DMS79 (cell line): Measurements from ENCODE around the gene STAG1.
"Not testable (repeated sequence)": the region's sequence is repeated elsewhere in the genome, so short reads cannot be mapped to it uniquely, and the experiment has no call there.

Source experiments
- DNase-seq: peaks from one replicate; lab custom pipeline; 2025; lab: John Stamatoyannopoulos, UW

The STAG1 gene

GRCh38 chr3:136745916-136746315, 6.3 kb downstream of the STAG1 start:
- DNase-seq: no peak

GRCh38 chr3:136741063-136741462, 11.1 kb downstream of the STAG1 start:
- no peak for DNase-seq

GRCh38 chr3:136740351-136740958, 11.7 kb downstream of the STAG1 start:
- no peak for DNase-seq

- DNase-seq: not testable (repeated sequence)
Measured at GRCh38 chr3:136736950-136737349, 15.2 kb downstream of the STAG1 start.

DNA sequence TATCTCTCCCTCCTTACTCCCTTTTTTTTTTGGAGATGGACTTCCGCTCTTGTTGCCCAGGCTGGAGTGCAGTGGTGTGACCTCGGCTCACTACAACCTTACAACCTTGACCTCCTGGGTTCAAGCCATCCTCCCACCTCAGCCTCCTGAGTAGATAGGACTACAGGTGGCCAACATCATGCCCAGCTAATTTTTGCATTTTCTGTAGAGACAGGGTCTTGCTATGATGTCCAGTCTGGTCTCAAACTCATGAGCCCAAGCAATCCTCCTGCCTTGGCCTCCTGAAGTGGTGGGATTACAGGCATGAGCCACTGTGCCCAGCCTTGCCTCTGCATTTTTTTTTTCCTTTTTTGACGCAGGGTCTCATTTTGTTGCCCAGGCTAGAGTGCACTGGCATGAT, 17.1 kb downstream of the STAG1 start:
- no peak for DNase-seq

DNA sequence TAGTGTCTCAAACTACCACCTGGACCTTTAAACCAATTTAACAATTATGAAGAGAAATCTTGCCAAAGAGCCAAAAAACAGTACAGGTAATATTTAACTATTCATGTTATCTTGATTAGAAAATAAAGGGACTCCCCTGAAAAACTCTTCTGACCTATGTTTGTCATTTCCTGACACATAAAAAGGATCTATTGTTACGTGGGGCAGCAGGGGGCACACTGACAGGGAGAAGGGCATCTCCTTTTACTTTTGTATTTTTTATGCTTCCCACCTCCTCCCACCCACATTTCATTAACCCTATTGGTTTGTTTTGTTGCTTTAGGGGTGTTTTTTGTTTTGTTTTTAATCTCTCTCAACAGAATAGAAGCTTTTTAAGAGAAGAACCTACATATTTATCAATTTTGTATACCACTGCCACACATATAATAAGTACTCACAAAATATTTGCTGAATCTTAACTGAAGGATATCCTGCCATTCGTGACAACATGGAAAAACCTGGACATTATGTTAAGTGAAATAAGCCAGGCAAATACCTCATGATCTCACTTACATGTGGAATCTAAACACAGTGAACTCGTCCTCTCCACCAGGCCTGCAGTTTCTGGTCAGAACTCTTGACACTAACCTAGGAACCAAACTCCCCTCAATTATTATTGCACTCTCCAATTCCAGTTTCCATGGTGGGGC, 17.7 kb downstream of the STAG1 start:
- DNase-seq: no peak

DNA sequence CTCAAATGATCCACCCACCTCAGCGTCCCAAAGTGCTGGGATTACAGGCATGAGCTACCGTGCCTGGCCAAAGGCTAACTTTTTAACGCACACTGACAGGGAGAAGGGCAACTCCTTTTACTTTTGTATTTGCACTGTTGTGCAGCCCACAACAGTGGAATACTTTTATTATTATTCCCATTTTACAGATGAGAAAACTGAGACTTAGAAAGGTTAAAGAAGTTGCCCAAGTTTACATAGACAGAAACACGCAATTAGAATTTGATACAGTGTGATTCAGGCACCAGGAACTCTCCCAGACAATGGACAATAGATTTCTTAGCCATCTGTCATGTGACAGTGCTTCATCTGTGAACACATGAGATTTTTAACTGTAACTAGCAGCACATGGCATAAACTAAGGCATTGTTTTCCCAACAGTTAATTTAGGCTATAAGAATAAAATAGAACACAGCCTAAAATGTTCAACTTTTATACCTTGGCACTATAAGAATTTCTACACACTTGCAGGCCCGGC, 18.8 kb downstream of the STAG1 start:
- DNase-seq: no peak

- no peak for DNase-seq
Measured at GRCh38 chr3:136731274-136731884, 20.8 kb downstream of the STAG1 start.

GRCh38 chr3:136730595-136731273, 21.4 kb downstream of the STAG1 start:
- no peak for DNase-seq

DNA sequence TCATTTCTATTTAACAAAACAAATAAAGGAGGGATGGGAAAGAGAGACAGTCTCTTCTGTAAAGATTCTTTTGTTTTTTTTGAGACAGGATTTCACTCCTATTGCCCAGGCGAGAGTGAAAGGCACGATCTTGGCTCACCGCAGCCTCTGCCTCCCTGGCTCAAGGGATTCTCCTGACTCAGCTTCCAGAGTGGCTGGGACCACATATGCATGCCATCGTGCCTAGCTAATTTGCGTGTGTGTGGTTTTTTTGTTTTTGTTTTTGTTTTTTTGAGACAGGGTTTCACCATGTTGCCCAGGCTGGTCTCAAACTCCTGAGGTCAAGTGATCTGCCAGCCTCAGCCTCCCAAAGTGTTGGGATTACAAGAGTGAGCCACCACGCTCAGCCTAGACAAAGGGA, 23.3 kb downstream of the STAG1 start:
- DNase-seq: no peak

DNA sequence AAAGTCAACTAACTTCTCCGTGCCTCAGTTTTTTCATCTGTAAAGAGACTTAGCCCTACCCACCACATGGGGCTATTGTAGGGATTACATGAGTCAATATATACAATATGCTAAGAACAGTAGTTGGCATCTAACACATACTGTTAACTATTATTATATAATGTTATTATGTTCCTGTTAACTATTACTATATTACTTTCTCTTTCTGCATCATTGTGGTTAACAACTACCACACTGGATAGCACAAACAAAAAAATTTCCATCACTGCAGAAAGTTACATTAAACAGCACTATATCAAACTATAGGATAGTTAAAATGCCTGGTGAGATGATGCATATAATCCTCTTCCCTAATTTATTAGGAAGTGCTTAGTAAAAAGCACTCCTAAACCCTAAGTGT, 23.7 kb downstream of the STAG1 start:
- no peak for DNase-seq

- DNase-seq: no peak
Measured at GRCh38 chr3:136725468-136725867, 26.7 kb downstream of the STAG1 start.

DNA sequence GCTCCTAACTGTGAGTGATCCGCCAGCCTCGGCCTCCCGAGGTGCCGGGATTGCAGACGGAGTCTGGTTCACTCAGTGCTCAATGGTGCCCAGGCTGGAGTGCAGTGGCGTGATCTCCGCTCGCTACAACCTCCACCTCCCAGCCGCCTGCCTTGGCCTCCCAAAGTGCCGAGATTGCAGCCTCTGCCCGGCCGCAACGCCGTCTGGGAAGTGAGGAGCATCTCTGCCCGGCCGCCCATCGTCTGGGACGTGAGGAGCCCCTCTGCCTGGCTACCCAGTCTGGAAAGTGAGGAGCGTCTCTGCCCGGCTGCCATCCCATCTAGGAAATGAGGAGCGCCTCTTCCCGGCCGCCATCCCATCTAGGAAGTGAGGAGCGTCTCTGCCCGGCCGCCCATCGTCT, 29.3 kb downstream of the STAG1 start:
- DNase-seq: not testable (repeated sequence)

GRCh38 chr3:136722399-136722798, 29.8 kb downstream of the STAG1 start:
- not testable (repeated sequence) for DNase-seq

- DNase-seq: no peak
Measured at GRCh38 chr3:136720091-136720490, 32.1 kb downstream of the STAG1 start.

- no peak for DNase-seq
Measured at GRCh38 chr3:136716629-136717028, 35.5 kb downstream of the STAG1 start.

- no peak for DNase-seq
Measured at GRCh38 chr3:136714020-136714419, 38.2 kb downstream of the STAG1 start.

- DNase-seq: no peak
Measured at GRCh38 chr3:136712941-136713340, 39.2 kb downstream of the STAG1 start.

DNA sequence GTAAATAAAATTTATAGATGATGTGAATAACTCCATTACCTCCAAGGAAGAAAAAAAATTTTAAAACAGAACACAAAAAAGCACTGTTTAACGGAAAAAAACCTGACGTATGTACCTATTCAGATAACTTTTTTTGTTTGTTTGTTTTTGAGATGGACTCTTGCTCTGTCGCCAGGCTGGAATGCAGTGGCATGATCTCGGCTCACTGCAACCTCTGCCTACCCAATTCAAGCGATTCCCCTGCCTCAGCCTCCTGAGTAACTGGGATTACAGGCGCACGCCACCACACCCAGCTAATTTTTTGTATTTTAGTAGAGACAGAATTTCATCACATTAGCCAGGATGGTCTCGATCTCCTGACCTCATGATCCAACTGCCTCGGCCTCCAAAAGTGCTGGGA, 40.3 kb downstream of the STAG1 start:
- DNase-seq: not testable (repeated sequence)

- no peak for DNase-seq
Measured at GRCh38 chr3:136711277-136711676, 40.9 kb downstream of the STAG1 start.

DNA sequence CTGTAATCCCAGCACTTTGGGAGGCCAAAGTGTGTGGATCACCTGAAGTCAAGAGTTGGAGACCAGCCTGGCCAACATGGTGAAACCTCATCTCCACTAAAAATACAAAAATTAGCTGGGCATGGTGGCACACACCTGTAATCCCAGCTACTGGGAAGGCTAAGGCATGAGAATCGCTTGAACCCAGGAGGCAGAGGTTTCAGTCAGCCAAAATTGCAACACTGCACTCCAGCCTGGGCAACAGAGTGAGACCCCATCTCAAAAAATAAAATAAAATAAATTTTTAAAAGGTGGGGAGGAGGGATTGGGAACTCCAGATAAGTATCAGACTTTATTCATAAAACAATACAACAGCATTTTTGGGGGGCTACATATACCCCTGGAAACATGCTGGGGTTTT, 42.4 kb downstream of the STAG1 start:
- not testable (repeated sequence) for DNase-seq

- no peak for DNase-seq
Measured at GRCh38 chr3:136708333-136708985, 43.7 kb downstream of the STAG1 start.
